ENCODE results near the gene KIF23. TPM values are rescaled to one million over a fixed set of nuclear protein-coding genes. Genes with fewer than 3 reads are reported as not detected.

KIF23 gene
- polyA plus RNA-seq, 3 donors, result 1.5 to 8.1 (median 1.8) TPM

- Histone ChIP-seq H3K9ac (ENCODE audit: insufficient read depth, low read length, poor library complexity, severe bottlenecking) (peak overlapping the region; percentile 69), H3K27ac (ENCODE audit: low read depth in 1 of 2, low read length in 2 of 2) (no peak overlapping the region), H3K27me3 (ENCODE audit: control insufficient read depth in 2 of 2, insufficient read depth in 2 of 2, low read length in 2 of 2) (no peaks in the 10 kb centered on the region), H3K79me2 (ENCODE audit: insufficient read depth, low read length) (peaks cover 50% of the 10 kb centered on the region), H3K36me3 (replicated peaks in 1 of 2; ENCODE audit: control insufficient read depth in 1 of 2, insufficient read depth in 2 of 2, low read length in 2 of 2) (peaks cover under 1 to 16% of the 10 kb centered on the region in 2 donors), H3K4me1 (ENCODE audit: control insufficient read depth in 1 of 2, insufficient read depth in 2 of 2, low read length in 2 of 2) (peaks cover 6 to 14% of the 10 kb centered on the region in 2 donors), H3K4me3 (replicated peaks in 1 of 3; ENCODE audit: low read depth in 2 of 3, low read length in 3 of 3) (peak overlapping the region; percentile 76 to 97 (median 90)), H3K4me2 (replicated peaks; ENCODE audit: extremely low read depth, low read length, poor library complexity, severe bottlenecking) (peak overlapping the region; percentile 99), H2AFZ (ENCODE audit: insufficient read depth, low read depth, low read length, poor library complexity, severe bottlenecking) (peak overlapping the region; percentile 98), H3K9me3 (replicated peaks in 1 of 2; ENCODE audit: control insufficient read depth in 1 of 2, insufficient read depth in 1 of 2, low read length in 2 of 2) (no peaks in the 10 kb centered on the region), H4K20me1 (ENCODE audit: insufficient read depth, low read length) (no peaks in the 10 kb centered on the region)
- WGBS (ENCODE audit: insufficient coverage), result 0% methylated on average over 17 of the region's 29 CpGs
- peaks cover 0 to 5% (median 2%) of the 10 kb centered on the region in 3 donors for H3K27me3 Mint-ChIP-seq (ENCODE audit: low read depth in 3 of 3)
- peak overlapping the region; percentile 92 to 96 for H3K4me3 Mint-ChIP-seq
- intact Hi-C loops (cut with micrococcal nuclease), result loop anchor here in 1 of 2 donors (2.0 kb wide), 1 partner anchor 38 kb away; the partner anchor contains the start of gene RPLP1
- no peak for TF ChIP-seq CTCF (IDR thresholded peaks at IDR 0.05)
- no peak for DNase-seq
- peak overlapping the region in 4 of 7 donors; percentile 51 to 72 (median 66) for H3K27ac Mint-ChIP-seq
- H3K4me1 Mint-ChIP-seq, result peaks cover 12% of the 10 kb centered on the region
- H3K9me3 Mint-ChIP-seq, result no peaks in the 10 kb centered on the region
- H3K36me3 Mint-ChIP-seq, result peaks cover 12 to 21% of the 10 kb centered on the region in 2 donors
Measured at GRCh38 chr15:69414701-69415167, 585 bp downstream of the KIF23 start.

- Histone ChIP-seq H3K9me3 (replicated peaks in 1 of 2; ENCODE audit: control insufficient read depth in 1 of 2, insufficient read depth in 1 of 2, low read length in 2 of 2) (no peaks in the 10 kb centered on the region), H4K20me1 (ENCODE audit: insufficient read depth, low read length) (no peaks in the 10 kb centered on the region), H3K27me3 (ENCODE audit: control insufficient read depth in 2 of 2, insufficient read depth in 2 of 2, low read length in 2 of 2) (no peaks in the 10 kb centered on the region), H3K79me2 (ENCODE audit: insufficient read depth, low read length) (peaks cover 56% of the 10 kb centered on the region), H3K4me3 (replicated peaks in 1 of 3; ENCODE audit: low read depth in 2 of 3, low read length in 3 of 3) (peak overlapping the region in 1 of 3 experiments; percentile 97), H3K4me2 (replicated peaks; ENCODE audit: extremely low read depth, low read length, poor library complexity, severe bottlenecking) (peak overlapping the region; percentile 99), H3K4me1 (ENCODE audit: control insufficient read depth in 1 of 2, insufficient read depth in 2 of 2, low read length in 2 of 2) (peaks cover 6 to 14% of the 10 kb centered on the region in 2 donors), H3K36me3 (replicated peaks in 1 of 2; ENCODE audit: control insufficient read depth in 1 of 2, insufficient read depth in 2 of 2, low read length in 2 of 2) (peaks cover 3 to 22% of the 10 kb centered on the region in 2 donors), H3K9ac (ENCODE audit: insufficient read depth, low read length, poor library complexity, severe bottlenecking) (no peak overlapping the region), H3K27ac (ENCODE audit: low read depth in 1 of 2, low read length in 2 of 2) (no peak overlapping the region), H2AFZ (ENCODE audit: insufficient read depth, low read depth, low read length, poor library complexity, severe bottlenecking) (peak overlapping the region; percentile 98)
- no peak overlapping the region for H3K27ac Mint-ChIP-seq
- no peak for TF ChIP-seq CTCF (IDR thresholded peaks at IDR 0.05)
- intact Hi-C loops (cut with micrococcal nuclease), result loop anchor here in 1 of 2 donors (2.0 kb wide), 1 partner anchor 37 kb away; the partner anchor contains the start of gene RPLP1
- H3K4me3 Mint-ChIP-seq, result peak overlapping the region in 1 of 2 donors; percentile 49
- WGBS (ENCODE audit: insufficient coverage), result 76% methylated on average over 3 of the region's 3 CpGs
- H3K36me3 Mint-ChIP-seq, result peaks cover 12 to 26% of the 10 kb centered on the region in 2 donors
- peaks cover 12% of the 10 kb centered on the region for H3K4me1 Mint-ChIP-seq
- H3K9me3 Mint-ChIP-seq, result no peaks in the 10 kb centered on the region
- H3K27me3 Mint-ChIP-seq (ENCODE audit: low read depth in 3 of 3), result peaks cover 0 to 7% (median 2%) of the 10 kb centered on the region in 3 donors
- DNase-seq, result no peak
Measured at GRCh38 chr15:69415381-69415780, 1.2 kb downstream of the KIF23 start.
